Suprapubic skin (tissue), 4 donors: ENCODE data around the gene PRDM11. TPM values are rescaled to one million over a fixed set of nuclear protein-coding genes. Genes with fewer than 3 reads are reported as not detected.

Experiments
- DNase-seq, 2 donors: peaks; one replicate each; pipeline ENCODE4 v3.0.0-alpha.2; 2019; ENCODE audit warnings: low spot score in 2 of 2
- H3K27ac ChIP-seq: fragments of 200-600 bp; sonication (generic); one replicate; pipeline ENCODE4 v1.5.1; 2019
- H3K27me3 ChIP-seq: fragments of 200-600 bp; sonication (generic); one replicate; pipeline ENCODE4 v1.5.1; 2019
- H3K36me3 ChIP-seq: fragments of 200-600 bp; sonication (generic); one replicate; pipeline ENCODE4 v1.5.1; 2019
- H3K4me1 ChIP-seq: fragments of 200-600 bp; sonication (generic); one replicate; pipeline ENCODE4 v1.5.1; 2019
- H3K4me3 ChIP-seq: fragments of 200-600 bp; sonication (generic); one replicate; pipeline ENCODE4 v1.5.1; 2019; ENCODE audit warnings: mild to moderate bottlenecking
- H3K9me3 ChIP-seq: fragments of 200-600 bp; sonication (generic); one replicate; pipeline ENCODE4 v1.5.1; 2019
- EP300 ChIP-seq: sonication (generic); formaldehyde crosslinking; IDR thresholded peaks from one replicate; pipeline ENCODE4 v1.6.1; 2017; ENCODE audit warnings: antibody characterized with exemption
- POLR2A ChIP-seq, 2 donors: fragments of 450-650 bp; IDR thresholded peaks; one replicate each; pipeline ENCODE4 v1.6.1; 2017; ENCODE audit warnings: antibody characterized with exemption in 2 of 2, mild to moderate bottlenecking in 2 of 2, moderate library complexity in 2 of 2
- POLR2AphosphoS5 ChIP-seq, 3 donors: sonication (generic); formaldehyde crosslinking; IDR thresholded peaks; one replicate each; pipeline ENCODE4 v1.6.1; 2017; ENCODE audit warnings: antibody characterized with exemption in 3 of 3
- WGBS: methylation state at CpG from one replicate; pipeline ENCODE4 v1.1.5; 2018; 5-methylcytosine and 5-hydroxymethylcytosine counted together
- total RNA-seq, 4 donors: library from RNA; depleted of rRNA; stranded (reverse); fragments of >200 nt; gene quantifications; one replicate each; pipeline ENCODE4 v1.1.0, GENCODE V29; 2016
- TF ChIP-seq, protein P1 (sequence below), 2 donors: fragments of 200-600 bp in 1 of 2; fragments of 450-650 bp in 1 of 2; sonication (generic) in 1 of 2; IDR thresholded peaks; one replicate each; pipeline ENCODE4 v1.5.1; 2016 to 2019; ENCODE audit warnings: antibody characterized with exemption in 2 of 2, mild to moderate bottlenecking in 1 of 2, moderate library complexity in 1 of 2

The PRDM11 gene
- total RNA-seq, 4 donors from 2014 or later, result 9.1 to 11.9 (median 11.0) TPM

DNA sequence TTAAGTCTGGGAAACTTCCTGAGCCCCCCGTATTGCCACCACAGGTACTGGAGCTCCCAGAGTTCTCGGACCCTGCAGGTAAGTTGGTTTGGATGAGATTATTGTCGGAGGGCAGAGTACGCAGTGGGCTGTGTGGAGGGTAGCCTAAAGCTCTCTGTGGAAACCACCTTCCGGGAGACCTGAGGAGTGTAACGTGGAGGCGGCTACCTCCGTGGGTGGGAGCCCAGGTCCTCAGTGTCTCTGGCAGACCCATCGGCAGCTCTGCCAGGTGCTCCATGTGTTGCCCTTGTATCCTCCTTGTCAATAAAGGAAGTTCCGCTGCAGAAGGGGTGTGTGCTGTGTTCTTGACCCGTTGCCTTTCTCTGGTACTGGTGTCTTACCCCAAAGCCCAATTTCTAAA is 78.3 kb downstream of the PRDM11 start:
- DNase-seq, result no peak
- Histone ChIP-seq H3K27me3 (no peaks in the 10 kb centered on the region), H3K27ac (no peak overlapping the region), H3K4me1 (no peaks in the 10 kb centered on the region), H3K9me3 (no peaks in the 10 kb centered on the region), H3K36me3 (peaks cover 43% of the 10 kb centered on the region), H3K4me3 (no peak overlapping the region)
- TF ChIP-seq POLR2A (IDR thresholded peaks at IDR 0.05), result no peak
- no peak for TF ChIP-seq EP300
- TF ChIP-seq, protein P1, sequence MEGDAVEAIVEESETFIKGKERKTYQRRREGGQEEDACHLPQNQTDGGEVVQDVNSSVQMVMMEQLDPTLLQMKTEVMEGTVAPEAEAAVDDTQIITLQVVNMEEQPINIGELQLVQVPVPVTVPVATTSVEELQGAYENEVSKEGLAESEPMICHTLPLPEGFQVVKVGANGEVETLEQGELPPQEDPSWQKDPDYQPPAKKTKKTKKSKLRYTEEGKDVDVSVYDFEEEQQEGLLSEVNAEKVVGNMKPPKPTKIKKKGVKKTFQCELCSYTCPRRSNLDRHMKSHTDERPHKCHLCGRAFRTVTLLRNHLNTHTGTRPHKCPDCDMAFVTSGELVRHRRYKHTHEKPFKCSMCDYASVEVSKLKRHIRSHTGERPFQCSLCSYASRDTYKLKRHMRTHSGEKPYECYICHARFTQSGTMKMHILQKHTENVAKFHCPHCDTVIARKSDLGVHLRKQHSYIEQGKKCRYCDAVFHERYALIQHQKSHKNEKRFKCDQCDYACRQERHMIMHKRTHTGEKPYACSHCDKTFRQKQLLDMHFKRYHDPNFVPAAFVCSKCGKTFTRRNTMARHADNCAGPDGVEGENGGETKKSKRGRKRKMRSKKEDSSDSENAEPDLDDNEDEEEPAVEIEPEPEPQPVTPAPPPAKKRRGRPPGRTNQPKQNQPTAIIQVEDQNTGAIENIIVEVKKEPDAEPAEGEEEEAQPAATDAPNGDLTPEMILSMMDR (IDR thresholded peaks at IDR 0.05), result no peak
- TF ChIP-seq POLR2AphosphoS5 (IDR thresholded peaks at IDR 0.05), result no peak
- WGBS, result 96% methylated on average over 11 of the region's 11 CpGs

- Histone ChIP-seq H3K4me3 (no peak overlapping the region), H3K4me1 (no peaks in the 10 kb centered on the region), H3K36me3 (peaks cover 42% of the 10 kb centered on the region), H3K27ac (no peak overlapping the region), H3K27me3 (no peaks in the 10 kb centered on the region), H3K9me3 (no peaks in the 10 kb centered on the region)
- DNase-seq, result no peak
- TF ChIP-seq, protein P1 (IDR thresholded peaks at IDR 0.05), result no peak
- no peak for TF ChIP-seq POLR2AphosphoS5 (IDR thresholded peaks at IDR 0.05)
- TF ChIP-seq EP300, result no peak
- TF ChIP-seq POLR2A (IDR thresholded peaks at IDR 0.05), result no peak
- WGBS, result 100% methylated on average over 1 of the region's 1 CpG
Measured at GRCh38 chr11:45225277-45225676, 78.8 kb downstream of the PRDM11 start.

DNA sequence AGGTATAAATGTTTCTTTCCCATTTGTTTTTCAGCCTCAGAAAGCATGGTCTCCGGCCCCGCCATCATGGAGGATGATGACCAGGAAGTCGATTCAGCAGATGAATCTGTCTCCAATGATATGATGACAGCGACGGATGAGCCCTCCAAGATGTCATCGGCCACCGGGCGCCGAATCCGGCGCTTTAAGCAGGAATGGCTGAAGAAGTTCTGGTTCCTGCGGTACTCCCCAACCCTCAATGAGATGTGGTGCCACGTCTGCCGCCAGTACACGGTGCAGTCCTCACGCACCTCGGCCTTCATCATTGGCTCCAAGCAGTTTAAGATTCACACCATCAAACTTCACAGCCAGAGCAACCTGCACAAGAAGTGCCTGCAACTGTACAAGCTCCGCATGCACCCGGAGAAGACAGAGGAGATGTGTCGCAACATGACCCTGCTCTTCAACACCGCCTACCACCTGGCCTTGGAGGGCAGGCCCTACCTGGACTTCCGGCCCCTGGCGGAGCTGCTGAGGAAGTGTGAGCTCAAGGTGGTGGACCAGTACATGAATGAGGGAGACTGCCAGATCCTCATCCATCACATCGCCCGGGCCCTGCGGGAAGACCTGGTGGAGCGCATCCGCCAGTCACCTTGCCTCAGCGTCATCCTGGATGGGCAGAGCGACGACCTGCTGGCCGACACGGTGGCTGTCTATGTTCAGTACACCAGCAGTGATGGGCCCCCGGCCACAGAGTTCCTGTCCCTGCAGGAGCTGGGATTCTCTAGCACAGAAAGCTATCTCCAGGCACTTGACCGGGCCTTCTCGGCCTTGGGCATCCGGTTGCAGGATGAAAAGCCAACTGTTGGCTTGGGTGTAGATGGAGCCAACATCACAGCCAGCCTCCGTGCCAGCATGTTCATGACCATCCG is 79.8 kb downstream of the PRDM11 start:
- peak in 1 of 2 donors; percentile 74 for DNase-seq
- Histone ChIP-seq H3K36me3 (peaks cover 42% of the 10 kb centered on the region), H3K9me3 (no peaks in the 10 kb centered on the region), H3K4me1 (no peaks in the 10 kb centered on the region), H3K4me3 (no peak overlapping the region), H3K27me3 (no peaks in the 10 kb centered on the region), H3K27ac (no peak overlapping the region)
- TF ChIP-seq POLR2A (IDR thresholded peaks at IDR 0.05), result no peak
- no peak for TF ChIP-seq POLR2AphosphoS5 (IDR thresholded peaks at IDR 0.05)
- TF ChIP-seq, protein P1 (IDR thresholded peaks at IDR 0.05), result no peak
- no peak for TF ChIP-seq EP300
- WGBS, result 97% methylated on average over 26 of the region's 39 CpGs

- no peaks in the 10 kb centered on the region for H3K27me3 ChIP-seq
- no peaks in the 10 kb centered on the region for H3K4me1 ChIP-seq
- no peak overlapping the region for H3K4me3 ChIP-seq
- DNase-seq, result no peak
- TF ChIP-seq POLR2AphosphoS5 (IDR thresholded peaks at IDR 0.05) (no peak), EP300 (no peak), POLR2A (IDR thresholded peaks at IDR 0.05) (no peak)
- TF ChIP-seq, protein P1 (IDR thresholded peaks at IDR 0.05), result no peak
- WGBS, result 98% methylated on average over 16 of the region's 21 CpGs
- H3K36me3 ChIP-seq, result peaks cover 42% of the 10 kb centered on the region
- no peaks in the 10 kb centered on the region for H3K9me3 ChIP-seq
- no peak overlapping the region for H3K27ac ChIP-seq
Measured at GRCh38 chr11:45226901-45227300, 80.5 kb downstream of the PRDM11 start.

- peak; percentile 16 to 61 for DNase-seq
- Histone ChIP-seq H3K4me3 (no peak overlapping the region), H3K9me3 (no peaks in the 10 kb centered on the region), H3K4me1 (no peaks in the 10 kb centered on the region), H3K36me3 (peaks cover 40% of the 10 kb centered on the region), H3K27ac (no peak overlapping the region), H3K27me3 (no peaks in the 10 kb centered on the region)
- TF ChIP-seq POLR2A (IDR thresholded peaks at IDR 0.05) (no peak), EP300 (no peak), POLR2AphosphoS5 (IDR thresholded peaks at IDR 0.05) (no peak)
- TF ChIP-seq, protein P1 (IDR thresholded peaks at IDR 0.05), result no peak
- WGBS, result 97% methylated on average over 19 of the region's 19 CpGs
Measured at GRCh38 chr11:45227836-45228235, 81.4 kb downstream of the PRDM11 start.
